H1 (cell line): ENCODE measurements around the gene GET3. TPM values are rescaled to one million over a fixed set of nuclear protein-coding genes. Genes with fewer than 3 reads are reported as not detected.
A peak's percentile ranks its signal among the peaks of the same experiment; 100 is the strongest.
"Not testable (repeated sequence)": the region's sequence is repeated elsewhere in the genome, so short reads cannot be mapped to it uniquely, and the experiment has no call there.

ENCODE experiments used
- CTCF ChIA-PET: fragments of 300-600 bp; sonication (Branson Sonifier 250); formaldehyde crosslinking; loops from one replicate; lab custom pipeline; 2021; ENCODE audit not compliant: partially characterized antibody; lab: Charles Lee
- POLR2A ChIA-PET: fragments of 300-600 bp; sonication (Branson Sonifier 250); formaldehyde crosslinking; loops from one replicate; lab custom pipeline; 2021; ENCODE audit warnings: inconsistent platforms; ENCODE audit not compliant: partially characterized antibody; lab: Charles Lee
- DNase-seq, 2 experiments: peaks; one replicate each; pipeline versions ENCODE4 v3.0.0 to v3.0.0-alpha.2; 2010 to 2022; ENCODE audit warnings: low spot score in 2 of 2, low read depth in 1 of 2, mixed read lengths in 1 of 2
- FAIRE-seq: peaks from 2 replicates; lab custom pipeline; 2011; peaks lifted over from hg19 to GRCh38; lab: Jason Lieb, UNC
- H2AFZ ChIP-seq: 2 replicates; pipeline ENCODE4 v1.8.1; 2012; ENCODE audit warnings: low read length, inconsistent platforms
- H2AK5ac ChIP-seq: 2 replicates; pipeline ENCODE4 v1.6.1; 2013; ENCODE audit warnings: low read depth, low read length
- H2BK120ac ChIP-seq: replicated peaks from 2 replicates; pipeline ENCODE3; 2013; ENCODE audit warnings: low read depth, low read length, inconsistent platforms
- H2BK12ac ChIP-seq: 2 replicates; pipeline ENCODE4 v1.6.1; 2013; ENCODE audit warnings: low read depth, low read length
- H2BK15ac ChIP-seq: 2 replicates; pipeline ENCODE4 v1.6.1; 2013; ENCODE audit warnings: low read length
- H2BK20ac ChIP-seq: 2 replicates; pipeline ENCODE4 v1.6.1; 2013; ENCODE audit warnings: low read length
- H2BK5ac ChIP-seq: 2 replicates; pipeline ENCODE4 v1.6.1; 2013; ENCODE audit warnings: low read depth, low read length
- H3K14ac ChIP-seq: 2 replicates; pipeline ENCODE4 v1.6.1; 2013; ENCODE audit warnings: inconsistent platforms; ENCODE audit not compliant: insufficient read length
- H3K18ac ChIP-seq: 2 replicates; pipeline ENCODE4 v1.6.1; 2013; ENCODE audit warnings: low read length; ENCODE audit errors: extremely low read depth
- H3K23ac ChIP-seq: 2 replicates; pipeline ENCODE4 v1.6.1; 2013; ENCODE audit warnings: inconsistent platforms; ENCODE audit not compliant: insufficient read length
- H3K23me2 ChIP-seq: 2 replicates; pipeline ENCODE4 v1.6.1; 2013; ENCODE audit warnings: low read depth, low read length
- H3K27ac ChIP-seq: 2 replicates; pipeline ENCODE4 v1.6.1; 2011; ENCODE audit warnings: low read depth, low read length, inconsistent platforms
- H3K27me3 ChIP-seq, 4 experiments: replicated peaks in 1 of 4; 1 replicate in 1 of 4; 2 replicates in 3 of 4; pipeline versions ENCODE4 v1.6.1 to v1.8.1; 2011 to 2013; ENCODE audit warnings: low read length in 3 of 4, mild to moderate bottlenecking in 3 of 4, inconsistent platforms in 2 of 4, mixed read lengths in 2 of 4, moderate library complexity in 1 of 4; ENCODE audit not compliant: control insufficient read depth in 3 of 4, insufficient read depth in 3 of 4; ENCODE audit errors: extremely low read depth in 1 of 4
- H3K36me3 ChIP-seq, 4 experiments: 2 replicates each; pipeline versions ENCODE4 v1.6.1 to v1.8.1; 2011 to 2013; ENCODE audit warnings: mild to moderate bottlenecking in 4 of 4, low read length in 3 of 4, moderate library complexity in 2 of 4, control low read depth in 1 of 4, inconsistent platforms in 1 of 4; ENCODE audit not compliant: insufficient read depth in 4 of 4, control insufficient read depth in 2 of 4
- H3K4ac ChIP-seq: replicated peaks from 2 replicates; pipeline ENCODE3; 2013; ENCODE audit warnings: low read length, low read depth, mixed read lengths, inconsistent platforms; ENCODE audit not compliant: insufficient read length
- H3K4me1 ChIP-seq, 4 experiments: replicated peaks in 1 of 4; 1 replicate in 1 of 4; 2 replicates in 3 of 4; pipeline versions ENCODE4 v1.6.1 to v1.8.1; 2011 to 2013; ENCODE audit warnings: low read length in 3 of 4, inconsistent platforms in 2 of 4, mixed read lengths in 1 of 4; ENCODE audit not compliant: insufficient read depth in 4 of 4, control insufficient read depth in 3 of 4
- H3K4me2 ChIP-seq, 2 experiments: 2 replicates each; pipeline versions ENCODE4 v1.6.1 to v1.8.1; 2011 to 2013; ENCODE audit warnings: low read depth in 2 of 2, low read length in 2 of 2, control low read depth in 1 of 2, inconsistent platforms in 1 of 2, mild to moderate bottlenecking in 1 of 2; ENCODE audit not compliant: insufficient read depth in 1 of 2
- H3K4me3 ChIP-seq, 4 experiments: fragments of 200-600, 300-600 bp in 1 of 4; sonication (generic), shearing (Covaris generic), sonication (Bioruptor Twin) in 1 of 4; 2 replicates each; pipeline versions ENCODE4 v1.5.1 to v1.8.1; 2011 to 2016; ENCODE audit warnings: low read length in 4 of 4, low read depth in 3 of 4, control low read depth in 2 of 4, inconsistent platforms in 2 of 4, mild to moderate bottlenecking in 2 of 4, mixed read lengths in 1 of 4, moderate library complexity in 1 of 4; ENCODE audit not compliant: insufficient read depth in 2 of 4; ENCODE audit errors: extremely low read depth in 1 of 4
- H3K56ac ChIP-seq: replicated peaks from 2 replicates; pipeline ENCODE3; 2013; ENCODE audit warnings: low read depth, mild to moderate bottlenecking, mixed read lengths, low read length, inconsistent platforms; ENCODE audit not compliant: insufficient read length
- H3K79me1 ChIP-seq: 2 replicates; pipeline ENCODE4 v1.6.1; 2013; ENCODE audit warnings: low read depth, low read length, control low read depth
- H3K79me2 ChIP-seq, 2 experiments: 2 replicates each; pipeline versions ENCODE4 v1.6.1 to v1.8.1; 2012 to 2013; ENCODE audit warnings: low read length in 2 of 2, mild to moderate bottlenecking in 2 of 2, inconsistent platforms in 1 of 2; ENCODE audit not compliant: insufficient read depth in 2 of 2, control insufficient read depth in 1 of 2
- H3K9ac ChIP-seq, 4 experiments: replicated peaks in 1 of 4; 1 replicate in 1 of 4; 2 replicates in 3 of 4; pipeline versions ENCODE4 v1.6.1 to v1.8.1; 2011 to 2013; ENCODE audit warnings: low read depth in 3 of 4, low read length in 3 of 4, control low read depth in 2 of 4, mild to moderate bottlenecking in 2 of 4, moderate library complexity in 2 of 4, inconsistent platforms in 1 of 4; ENCODE audit errors: extremely low read depth in 1 of 4
- H3K9me3 ChIP-seq, 2 experiments: 2 replicates each; pipeline versions ENCODE4 v1.6.1 to v1.8.1; 2012 to 2013; ENCODE audit warnings: mild to moderate bottlenecking in 2 of 2, moderate library complexity in 2 of 2, control low read depth in 1 of 2, inconsistent platforms in 1 of 2, low read depth in 1 of 2, low read length in 1 of 2, mixed read lengths in 1 of 2; ENCODE audit not compliant: insufficient read depth in 2 of 2
- H4K20me1 ChIP-seq, 2 experiments: replicated peaks in 1 of 2; 2 replicates each; pipeline versions ENCODE3 to v1.8.1; 2011 to 2013; ENCODE audit warnings: inconsistent platforms in 2 of 2, low read length in 2 of 2, mild to moderate bottlenecking in 1 of 2; ENCODE audit not compliant: insufficient read depth in 2 of 2, control insufficient read depth in 1 of 2
- H4K5ac ChIP-seq: 2 replicates; pipeline ENCODE4 v1.6.1; 2013; ENCODE audit warnings: low read length, low read depth, mixed read lengths, inconsistent platforms; ENCODE audit not compliant: insufficient read length
- H4K8ac ChIP-seq: 2 replicates; pipeline ENCODE4 v1.8.0; 2013; ENCODE audit warnings: mild to moderate bottlenecking, moderate library complexity, low read length, inconsistent platforms; ENCODE audit not compliant: insufficient read depth; ENCODE audit errors: extremely low read depth
- H4K91ac ChIP-seq: replicated peaks from 2 replicates; pipeline ENCODE3; 2013; ENCODE audit warnings: low read length, mixed read lengths, inconsistent platforms; ENCODE audit not compliant: insufficient read length
- WGBS, 2 experiments: shearing (Covaris generic) in 1 of 2; methylation state at CpG; one replicate each; pipeline versions ENCODE4 v1.1.6 to v1.1.7; 2013 to 2015; ENCODE audit warnings: low lambda C conversion rate in 2 of 2, mixed read lengths in 2 of 2, inconsistent platforms in 1 of 2, low coverage in 1 of 2, missing lambda C conversion rate in 1 of 2; ENCODE audit not compliant: insufficient replicate concordance in 2 of 2, insufficient coverage in 1 of 2, insufficient read length in 1 of 2; ENCODE audit errors: extremely low coverage in 1 of 2, missing lambda C conversion rate in 1 of 2; 5-methylcytosine and 5-hydroxymethylcytosine counted together
- polyA plus RNA-seq, 7 experiments: library from polyadenylated mRNA; depleted of rRNA in 3 of 7; stranded (reverse) in 5 of 7; unstranded in 2 of 7; fragments of >200 nt in 5 of 7; fragments of 200-250 nt in 2 of 7; gene quantifications; 1 replicate in 5 of 7; 2 replicates in 1 of 7; 4 replicates in 1 of 7; pipeline versions ENCODE4 v1.2.1 to v1.2.3, GENCODE V29; 2011 to 2013; ENCODE audit warnings: missing spikeins in 2 of 7, mixed read lengths in 2 of 7
- total RNA-seq: library from RNA; stranded (reverse); fragmentation: NEBNext Ultra II Directional; extraction: Animal tissue kit (Norgen Biotek cat#: 25700); gene quantifications from 2 replicates; pipeline ENCODE4 v1.2.1, GENCODE V29; 2021

The GET3 gene
- total and polyA plus RNA-seq, 2 of the 8 experiments (the other 6 are each of a cell fraction or from before 2014, with no cell fraction given): 105 to 297 TPM

- H3K79me1 ChIP-seq, H3K56ac ChIP-seq, H4K91ac ChIP-seq, H2AK5ac ChIP-seq, H3K18ac ChIP-seq, H3K27ac ChIP-seq, H2BK15ac ChIP-seq, H2BK20ac ChIP-seq, H3K14ac ChIP-seq, FAIRE-seq, H3K23me2 ChIP-seq, H3K23ac ChIP-seq, H4K8ac ChIP-seq, H4K20me1 ChIP-seq, H3K9me3 ChIP-seq, DNase-seq, H2AFZ ChIP-seq, H2BK120ac ChIP-seq, H2BK12ac ChIP-seq, H3K9ac ChIP-seq, H4K5ac ChIP-seq, H3K79me2 ChIP-seq, H2BK5ac ChIP-seq, H3K27me3 ChIP-seq, H3K4ac ChIP-seq, H3K4me1 ChIP-seq: not testable (repeated sequence)
- Histone ChIP-seq H3K4me3 (peak overlapping the region in 1 of 4 experiments; percentile 87; a peak in 3 of 8 replicates), H3K4me2 (peak overlapping the region; percentile 78 to 95; a peak in 2 of 4 replicates), H3K36me3 (peaks cover 16 to 36% (median 22%) of the 10 kb centered on the region in 4 experiments)
- ChIA-PET CTCF (interaction anchor here (1.2 to 1.7 kb wide), 6 partner anchors 8 to 187 kb away, joined by 3 to 6 read pairs (median 4); no protein-coding TSS in a partner anchor), POLR2A (interaction anchor here (0.6 to 9.2 kb wide), 16 partner anchors 11 to 457 kb away, joined by 3 to 93 read pairs (median 6); partner anchors contain the start of genes BEST2, DHPS, GET3 and GNG14)
- WGBS, 2 experiments: 96% methylated on average over 21 of the region's 22 CpGs; no CpG with 5 or more reads in 1 of the 2 experiments
Observed at GRCh38 chr19:12697425-12697824, 39.9 kb upstream of the GET3 start.
